Measurements from ENCODE around the gene RAI1. TPM values are rescaled to one million over a fixed set of nuclear protein-coding genes. Genes with fewer than 3 reads are reported as not detected.
A peak's percentile ranks its signal among the peaks of the same experiment; 100 is the strongest.

Gene RAI1
- total and polyA plus RNA-seq, 2 of the 13 experiments (the other 11 are each of a cell fraction or from before 2014, with no cell fraction given): 3.4 to 5.2 TPM

GRCh38 chr17:17681187-17681743, at the start of gene RAI1 (continued):
- TF ChIP-seq, protein P1, sequence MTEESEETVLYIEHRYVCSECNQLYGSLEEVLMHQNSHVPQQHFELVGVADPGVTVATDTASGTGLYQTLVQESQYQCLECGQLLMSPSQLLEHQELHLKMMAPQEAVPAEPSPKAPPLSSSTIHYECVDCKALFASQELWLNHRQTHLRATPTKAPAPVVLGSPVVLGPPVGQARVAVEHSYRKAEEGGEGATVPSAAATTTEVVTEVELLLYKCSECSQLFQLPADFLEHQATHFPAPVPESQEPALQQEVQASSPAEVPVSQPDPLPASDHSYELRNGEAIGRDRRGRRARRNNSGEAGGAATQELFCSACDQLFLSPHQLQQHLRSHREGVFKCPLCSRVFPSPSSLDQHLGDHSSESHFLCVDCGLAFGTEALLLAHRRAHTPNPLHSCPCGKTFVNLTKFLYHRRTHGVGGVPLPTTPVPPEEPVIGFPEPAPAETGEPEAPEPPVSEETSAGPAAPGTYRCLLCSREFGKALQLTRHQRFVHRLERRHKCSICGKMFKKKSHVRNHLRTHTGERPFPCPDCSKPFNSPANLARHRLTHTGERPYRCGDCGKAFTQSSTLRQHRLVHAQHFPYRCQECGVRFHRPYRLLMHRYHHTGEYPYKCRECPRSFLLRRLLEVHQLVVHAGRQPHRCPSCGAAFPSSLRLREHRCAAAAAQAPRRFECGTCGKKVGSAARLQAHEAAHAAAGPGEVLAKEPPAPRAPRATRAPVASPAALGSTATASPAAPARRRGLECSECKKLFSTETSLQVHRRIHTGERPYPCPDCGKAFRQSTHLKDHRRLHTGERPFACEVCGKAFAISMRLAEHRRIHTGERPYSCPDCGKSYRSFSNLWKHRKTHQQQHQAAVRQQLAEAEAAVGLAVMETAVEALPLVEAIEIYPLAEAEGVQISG (CRISPR knock-in tag; IDR thresholded peaks at IDR 0.05): peak; percentile 12; the same call in 1 of the 2 replicates
- TF ChIP-seq SUZ12 (IDR thresholded peaks at IDR 0.05; ENCODE audit: low read depth, low read length) (no peak), PHF8 (CRISPR knock-in tag; IDR thresholded peaks at IDR 0.05) (0 out of 2 replicates have a peak, but pooled peaks have one; percentile 37), NR2C2 (CRISPR knock-in tag; IDR thresholded peaks at IDR 0.05; ENCODE audit: borderline replicate concordance) (0 out of 2 replicates have a peak, but pooled peaks have one; percentile 10), SRSF1 (optimal IDR thresholded peaks at IDR 0.05; ENCODE audit: low read depth, low read length) (peak; percentile 32), TERF1 (CRISPR knock-in tag; IDR thresholded peaks at IDR 0.05) (no peak), ZNF749 (CRISPR knock-in tag; IDR thresholded peaks at IDR 0.05; ENCODE audit: borderline replicate concordance) (no peak), TMF1 (CRISPR knock-in tag; IDR thresholded peaks at IDR 0.05; ENCODE audit: low read depth) (no peak), TFDP1 (CRISPR knock-in tag; IDR thresholded peaks at IDR 0.05; ENCODE audit: borderline replicate concordance) (peak; percentile 15; the same call in 1 of the 2 replicates), ZNF160 (CRISPR knock-in tag; IDR thresholded peaks at IDR 0.05) (no peak), FOSL2 (CRISPR knock-in tag; IDR thresholded peaks at IDR 0.05) (no peak), SRY (CRISPR knock-in tag; IDR thresholded peaks at IDR 0.05) (0 out of 2 replicates have a peak, but pooled peaks have one; percentile 50), ARHGAP35 (CRISPR knock-in tag; IDR thresholded peaks at IDR 0.05; ENCODE audit: borderline replicate concordance) (no peak), ZNF777 (CRISPR knock-in tag; IDR thresholded peaks at IDR 0.05) (peak; percentile 21; the same call in 1 of the 2 replicates), YY1 (IDR thresholded peaks at IDR 0.05; ENCODE audit: insufficient read depth, insufficient replicate concordance, low read depth, low read length) (peak; percentile 32)
- TF ChIP-seq, protein P2, sequence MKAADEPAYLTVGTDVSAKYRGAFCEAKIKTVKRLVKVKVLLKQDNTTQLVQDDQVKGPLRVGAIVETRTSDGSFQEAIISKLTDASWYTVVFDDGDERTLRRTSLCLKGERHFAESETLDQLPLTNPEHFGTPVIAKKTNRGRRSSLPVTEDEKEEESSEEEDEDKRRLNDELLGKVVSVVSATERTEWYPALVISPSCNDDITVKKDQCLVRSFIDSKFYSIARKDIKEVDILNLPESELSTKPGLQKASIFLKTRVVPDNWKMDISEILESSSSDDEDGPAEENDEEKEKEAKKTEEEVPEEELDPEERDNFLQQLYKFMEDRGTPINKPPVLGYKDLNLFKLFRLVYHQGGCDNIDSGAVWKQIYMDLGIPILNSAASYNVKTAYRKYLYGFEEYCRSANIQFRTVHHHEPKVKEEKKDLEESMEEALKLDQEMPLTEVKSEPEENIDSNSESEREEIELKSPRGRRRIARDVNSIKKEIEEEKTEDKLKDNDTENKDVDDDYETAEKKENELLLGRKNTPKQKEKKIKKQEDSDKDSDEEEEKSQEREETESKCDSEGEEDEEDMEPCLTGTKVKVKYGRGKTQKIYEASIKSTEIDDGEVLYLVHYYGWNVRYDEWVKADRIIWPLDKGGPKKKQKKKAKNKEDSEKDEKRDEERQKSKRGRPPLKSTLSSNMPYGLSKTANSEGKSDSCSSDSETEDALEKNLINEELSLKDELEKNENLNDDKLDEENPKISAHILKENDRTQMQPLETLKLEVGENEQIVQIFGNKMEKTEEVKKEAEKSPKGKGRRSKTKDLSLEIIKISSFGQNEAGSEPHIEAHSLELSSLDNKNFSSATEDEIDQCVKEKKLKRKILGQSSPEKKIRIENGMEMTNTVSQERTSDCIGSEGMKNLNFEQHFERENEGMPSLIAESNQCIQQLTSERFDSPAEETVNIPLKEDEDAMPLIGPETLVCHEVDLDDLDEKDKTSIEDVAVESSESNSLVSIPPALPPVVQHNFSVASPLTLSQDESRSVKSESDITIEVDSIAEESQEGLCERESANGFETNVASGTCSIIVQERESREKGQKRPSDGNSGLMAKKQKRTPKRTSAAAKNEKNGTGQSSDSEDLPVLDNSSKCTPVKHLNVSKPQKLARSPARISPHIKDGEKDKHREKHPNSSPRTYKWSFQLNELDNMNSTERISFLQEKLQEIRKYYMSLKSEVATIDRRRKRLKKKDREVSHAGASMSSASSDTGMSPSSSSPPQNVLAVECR (CRISPR knock-in tag; IDR thresholded peaks at IDR 0.05; ENCODE audit: borderline replicate concordance): peak; percentile 28; the same call in 1 of the 2 replicates

Measured in HepG2 (cell line).